Mesodermal cell (in vitro differentiated cells): Measurements from ENCODE around the gene COL3A1.

ENCODE experiments used
- H3K27ac ChIP-seq: 2 replicates; pipeline ENCODE4 v1.7.0; 2013; ENCODE audit warnings: mild to moderate bottlenecking, low read depth, low read length, moderate library complexity; ENCODE audit not compliant: severe bottlenecking
- H3K36me3 ChIP-seq: 2 replicates; pipeline ENCODE4 v1.7.1; 2013; ENCODE audit warnings: mild to moderate bottlenecking, low read length, moderate library complexity; ENCODE audit not compliant: control insufficient read depth, insufficient read depth
- H3K4me1 ChIP-seq: one replicate; pipeline ENCODE4 v1.7.1; 2013; ENCODE audit warnings: mild to moderate bottlenecking, low read length; ENCODE audit not compliant: insufficient read depth, control insufficient read depth, poor library complexity, severe bottlenecking
- H3K4me3 ChIP-seq: 2 replicates; pipeline ENCODE4 v1.7.0; 2013; ENCODE audit warnings: low read length, control low read depth, mild to moderate bottlenecking; ENCODE audit not compliant: insufficient read depth, poor library complexity, severe bottlenecking; ENCODE audit errors: extremely low read depth
- H3K9me3 ChIP-seq: 2 replicates; pipeline ENCODE4 v1.7.1; 2013; ENCODE audit warnings: mild to moderate bottlenecking, low read length, moderate library complexity; ENCODE audit not compliant: control insufficient read depth
- WGBS, 2 experiments: methylation state at CpG; one replicate each; pipeline ENCODE4 v1.1.5; 2013; ENCODE audit warnings: missing lambda C conversion rate in 2 of 2; ENCODE audit not compliant: insufficient coverage in 2 of 2; 5-methylcytosine and 5-hydroxymethylcytosine counted together

The COL3A1 gene

GRCh38 chr2:189016311-189016861, 42.2 kb downstream of the COL3A1 start:
- Histone ChIP-seq H3K4me1 (peaks cover 5% of the 10 kb centered on the region), H3K27ac (no peak overlapping the region), H3K9me3 (no peaks in the 10 kb centered on the region), H3K4me3 (no peak overlapping the region), H3K36me3 (peaks cover 3% of the 10 kb centered on the region)

GRCh38 chr2:189018631-189019030, 44.5 kb downstream of the COL3A1 start:
- Histone ChIP-seq H3K36me3 (no peaks in the 10 kb centered on the region), H3K9me3 (no peaks in the 10 kb centered on the region), H3K4me3 (no peak overlapping the region), H3K4me1 (peaks cover 5% of the 10 kb centered on the region), H3K27ac (no peak overlapping the region)

GRCh38 chr2:189020179-189020578, 46.0 kb downstream of the COL3A1 start:
- no CpG with 5 or more reads among the region's 1 CpG for WGBS, 2 experiments
- H3K4me3 ChIP-seq, result no peak overlapping the region

GRCh38 chr2:189022053-189022481, 47.9 kb downstream of the COL3A1 start:
- H3K27ac ChIP-seq, result no peak overlapping the region
- WGBS, 2 experiments, result 91 to 93% methylated on average over 7 of the region's 7 CpGs
- no peaks in the 10 kb centered on the region for H3K36me3 ChIP-seq
- H3K4me3 ChIP-seq, result no peak overlapping the region
- no peaks in the 10 kb centered on the region for H3K9me3 ChIP-seq
- no peaks in the 10 kb centered on the region for H3K4me1 ChIP-seq

More at GRCh38 chr2:189020179-189020578, 46.0 kb downstream of the COL3A1 start:
- H3K36me3 ChIP-seq, result no peaks in the 10 kb centered on the region
- H3K27ac ChIP-seq, result no peak overlapping the region
- no peaks in the 10 kb centered on the region for H3K9me3 ChIP-seq
- no peaks in the 10 kb centered on the region for H3K4me1 ChIP-seq

- Histone ChIP-seq H3K4me1 (no peaks in the 10 kb centered on the region), H3K27ac (no peak overlapping the region), H3K4me3 (no peak overlapping the region), H3K36me3 (no peaks in the 10 kb centered on the region), H3K9me3 (no peaks in the 10 kb centered on the region)
- WGBS, 2 experiments, result 89 to 100% methylated on average over 1 of the region's 3 CpGs
These were observed 48.3 kb downstream of the COL3A1 start for GRCh38 chr2:189022492-189022891.

GRCh38 chr2:189024901-189025618, 50.9 kb downstream of the COL3A1 start:
- 40 to 62% methylated on average over 1 of the region's 3 CpGs for WGBS, 2 experiments
- Histone ChIP-seq H3K27ac (no peak overlapping the region), H3K9me3 (no peaks in the 10 kb centered on the region), H3K36me3 (no peaks in the 10 kb centered on the region), H3K4me3 (no peak overlapping the region), H3K4me1 (no peaks in the 10 kb centered on the region)

DNA sequence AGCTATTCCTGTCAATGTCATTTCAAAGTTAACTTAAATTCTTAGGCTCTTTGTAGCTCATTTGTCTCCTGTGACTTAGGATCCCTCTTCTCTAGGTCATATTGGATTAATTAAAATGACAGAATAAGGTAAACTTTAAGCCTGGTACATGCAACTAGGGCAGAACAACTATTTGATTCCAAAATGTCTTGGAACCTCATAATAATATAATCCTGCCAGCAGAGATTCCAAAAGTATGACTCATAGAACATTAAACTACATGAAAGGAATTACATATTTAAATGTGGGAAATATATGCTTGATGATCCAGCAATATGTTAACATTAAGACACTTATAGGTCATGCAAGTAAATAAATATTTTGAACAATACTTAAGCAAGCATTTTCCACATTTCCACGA, 63.3 kb downstream of the COL3A1 start:
- WGBS, 2 experiments, result no CpG with 5 or more reads among the region's 1 CpG
- Histone ChIP-seq H3K9me3 (no peaks in the 10 kb centered on the region), H3K4me1 (no peaks in the 10 kb centered on the region), H3K36me3 (peaks cover 67% of the 10 kb centered on the region), H3K4me3 (no peak overlapping the region), H3K27ac (no peak overlapping the region)

DNA sequence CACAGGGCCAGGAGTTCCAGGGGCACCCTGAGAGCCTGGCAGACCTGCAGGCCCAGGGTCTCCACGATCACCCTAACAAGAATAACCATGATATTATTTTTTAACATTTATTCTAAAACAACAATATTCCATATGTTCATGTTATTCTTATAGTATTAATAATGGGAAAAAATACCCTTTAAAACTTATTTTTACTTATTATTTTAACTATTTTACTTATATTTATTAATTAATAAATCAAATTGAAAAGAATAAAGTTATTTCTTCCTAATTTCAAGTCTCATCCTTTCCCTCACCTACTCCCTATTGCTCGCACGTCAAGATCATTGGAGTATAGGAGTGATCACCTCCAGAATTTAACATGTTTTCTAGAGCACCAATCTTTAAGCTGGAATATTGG, 71.7 kb downstream of the COL3A1 start:
- H3K36me3 ChIP-seq, result peaks cover 53% of the 10 kb centered on the region
- no CpG with 5 or more reads among the region's 3 CpGs for WGBS, 2 experiments
- H3K4me3 ChIP-seq, result no peak overlapping the region
- no peak overlapping the region for H3K27ac ChIP-seq
- no peaks in the 10 kb centered on the region for H3K4me1 ChIP-seq
- no peaks in the 10 kb centered on the region for H3K9me3 ChIP-seq

- Histone ChIP-seq H3K4me1 (no peaks in the 10 kb centered on the region), H3K27ac (no peak overlapping the region), H3K4me3 (no peak overlapping the region), H3K9me3 (no peaks in the 10 kb centered on the region), H3K36me3 (peaks cover 52% of the 10 kb centered on the region)
- no CpG with 5 or more reads among the region's 2 CpGs for WGBS, 2 experiments
These were observed 72.1 kb downstream of the COL3A1 start for GRCh38 chr2:189046320-189046719.

DNA sequence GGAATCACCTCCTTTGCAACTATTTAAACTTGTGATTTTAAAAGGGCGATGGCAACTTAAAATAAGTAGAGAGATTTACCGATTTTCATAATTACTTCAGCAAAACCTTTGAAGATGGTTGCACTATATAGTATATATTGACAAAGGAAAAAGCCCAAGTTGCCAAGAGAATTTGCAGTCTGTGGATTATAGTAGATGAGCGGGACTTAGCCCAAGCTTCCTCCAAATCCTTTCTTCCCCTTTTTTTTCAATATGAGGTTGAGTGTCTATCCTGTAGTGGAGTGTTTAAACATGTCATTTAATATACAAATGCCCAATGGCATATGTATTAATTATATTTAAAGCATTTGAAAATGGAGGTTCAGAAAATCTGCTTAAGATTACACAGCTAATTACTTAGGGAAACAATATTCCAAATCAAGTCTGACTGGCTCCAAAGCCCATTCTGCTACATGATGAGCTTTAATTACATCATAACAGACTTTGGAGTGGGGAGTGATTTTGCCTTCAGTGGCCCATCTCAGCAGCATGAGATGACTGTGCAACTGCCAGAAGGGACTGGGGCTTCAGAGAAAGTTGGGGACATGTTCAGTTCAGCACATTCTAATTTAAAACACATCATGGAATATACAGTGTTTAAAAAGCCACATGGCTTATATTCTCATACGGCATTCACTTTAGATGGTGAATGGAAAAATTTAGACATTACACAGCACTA, 73.2 kb downstream of the COL3A1 start:
- H3K36me3 ChIP-seq, result peaks cover 50% of the 10 kb centered on the region
- no peak overlapping the region for H3K4me3 ChIP-seq
- H3K4me1 ChIP-seq, result no peaks in the 10 kb centered on the region
- no peak overlapping the region for H3K27ac ChIP-seq
- H3K9me3 ChIP-seq, result no peaks in the 10 kb centered on the region
- WGBS, 2 experiments, result no CpG with 5 or more reads among the region's 4 CpGs

DNA sequence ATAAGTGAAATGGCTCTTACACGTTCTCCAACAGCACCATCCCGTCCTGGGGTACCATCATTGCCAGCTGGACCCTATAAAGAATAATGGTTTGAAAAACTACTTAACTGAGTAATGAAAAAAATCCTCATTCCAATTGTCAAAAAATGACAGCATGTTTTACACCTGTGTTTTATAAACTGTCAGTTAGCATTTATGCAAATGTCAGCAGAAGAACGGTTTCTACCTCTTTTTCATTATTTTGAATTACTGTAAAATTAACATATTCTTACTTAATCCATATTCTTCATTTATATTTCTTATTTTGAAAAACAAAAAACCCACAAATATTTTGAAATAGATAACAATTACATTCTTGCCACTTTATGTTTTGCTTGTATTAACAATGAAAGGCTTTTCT, 74.0 kb downstream of the COL3A1 start:
- peaks cover 48% of the 10 kb centered on the region for H3K36me3 ChIP-seq
- WGBS, 2 experiments, result no CpG with 5 or more reads among the region's 3 CpGs
- no peak overlapping the region for H3K27ac ChIP-seq

More for the DNA sequence above, 74.0 kb downstream of the COL3A1 start:
- H3K9me3 ChIP-seq, result no peaks in the 10 kb centered on the region
- H3K4me1 ChIP-seq, result no peaks in the 10 kb centered on the region
- no peak overlapping the region for H3K4me3 ChIP-seq
